GM10266 (cell line): Measurements from ENCODE around the gene DEFB119.

Experiments used
- DNase-seq: peaks from one replicate; pipeline ENCODE4 v3.0.0; 2012; ENCODE audit errors: extremely low spot score
- CTCF ChIP-seq: IDR thresholded peaks from 2 replicates; pipeline ENCODE4 v1.5.1; 2012; ENCODE audit warnings: mild to moderate bottlenecking, low read depth; ENCODE audit not compliant: control insufficient read depth, insufficient read depth; ENCODE audit errors: missing control alignments

Gene DEFB119

DNA sequence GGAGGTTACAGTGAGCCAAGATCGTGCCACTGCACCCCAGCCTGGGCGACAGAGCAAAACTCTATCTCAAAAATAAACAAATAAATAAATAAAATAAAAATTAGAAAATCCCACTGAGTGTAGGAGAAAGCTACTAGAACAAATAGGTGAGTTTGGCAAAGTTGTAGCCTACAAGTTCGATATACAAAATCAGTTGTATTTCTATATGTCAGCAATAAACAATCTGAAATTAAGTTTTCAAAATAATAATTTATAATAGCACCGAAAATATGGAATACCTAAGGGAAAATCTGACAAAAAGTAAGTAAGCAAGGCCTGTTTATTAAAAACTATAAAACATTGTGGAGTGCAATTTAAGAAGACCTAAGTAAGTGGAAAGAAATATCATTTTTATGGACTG, 27.1 kb downstream of the DEFB119 start:
- TF ChIP-seq CTCF = no peak
- DNase-seq = no peak

- no peak for DNase-seq
- TF ChIP-seq CTCF = no peak
These were observed 34.4 kb downstream of the DEFB119 start for GRCh38 chr20:31355981-31356380.

- TF ChIP-seq CTCF = no peak
- no peak for DNase-seq
These were observed 48.9 kb downstream of the DEFB119 start for GRCh38 chr20:31341470-31341869.

GRCh38 chr20:31330893-31331292, 59.5 kb downstream of the DEFB119 start:
- DNase-seq = no peak
- TF ChIP-seq CTCF = no peak
